Body of pancreas (tissue), 4 donors: ENCODE measurements around the gene SLC25A15. TPM values are rescaled to one million over a fixed set of nuclear protein-coding genes. Genes with fewer than 3 reads are reported as not detected.
A peak's percentile ranks its signal among the peaks of the same experiment; 100 is the strongest.

Experiments
- ATAC-seq: fragments of 150-250 bp; one replicate; pipeline ENCODE4 v1.9.1; 2016
- DNase-seq, 4 donors: peaks; one replicate each; pipeline ENCODE4 v3.0.0-alpha.2; 2019
- H3K27ac ChIP-seq, 4 donors: fragments of 200-600 bp; sonication (generic); 1 replicate in 3 of 4; 2 replicates in 1 of 4; pipeline versions ENCODE4 v1.5.1 to v1.6.1; 2016 to 2019; ENCODE audit warnings: mild to moderate bottlenecking in 1 of 4, mixed read lengths in 1 of 4, moderate library complexity in 1 of 4
- H3K27me3 ChIP-seq, 2 donors: fragments of 200-600 bp; sonication (generic); one replicate each; pipeline ENCODE4 v1.6.0; 2016; ENCODE audit warnings: mild to moderate bottlenecking in 1 of 2
- H3K36me3 ChIP-seq, 2 donors: fragments of 200-600 bp; sonication (generic); replicated peaks in 1 of 2; 2 replicates each; pipeline ENCODE4 v1.5.1; 2016; ENCODE audit warnings: low read depth in 2 of 2; ENCODE audit not compliant: insufficient read depth in 1 of 2
- H3K4me1 ChIP-seq: fragments of 200-600 bp; sonication (generic); one replicate; pipeline ENCODE4 v1.6.0; 2016
- H3K4me3 ChIP-seq, 2 donors: fragments of 200-600 bp; sonication (generic); 1 replicate in 1 of 2; 2 replicates in 1 of 2; pipeline ENCODE4 v1.5.1; 2016 to 2019
- H3K9me3 ChIP-seq, 3 donors: fragments of 200-600 bp; sonication (generic); 1 replicate in 2 of 3; 2 replicates in 1 of 3; pipeline ENCODE4 v1.5.1; 2016
- POLR2A ChIP-seq, 3 donors: fragments of 450-650 bp; IDR thresholded peaks; one replicate each; pipeline ENCODE4 v1.6.1; 2016; ENCODE audit warnings: antibody characterized with exemption in 3 of 3, mild to moderate bottlenecking in 2 of 3
- WGBS, 2 donors: methylation state at CpG; one replicate each; pipeline ENCODE4 v1.1.5; 2017; 5-methylcytosine and 5-hydroxymethylcytosine counted together
- intact Hi-C: fragments of 100-400 bp; cut with DNase I; formaldehyde crosslinking; loops from one replicate; pipeline ENCODE4 v1.15.1; 2023
- total RNA-seq, 2 donors: library from RNA; depleted of rRNA; stranded (reverse); fragments of >200 nt; gene quantifications; one replicate each; pipeline ENCODE4 v1.1.0, GENCODE V29; 2016
- TF ChIP-seq, protein P1 (sequence below), 7 experiments: fragments of 450-650 bp in 4 of 7; fragments of 200-600 bp in 3 of 7; sonication (generic) in 3 of 7; IDR thresholded peaks; one replicate each; pipeline ENCODE4 v1.5.1; 2016 to 2019; ENCODE audit warnings: antibody characterized with exemption in 7 of 7

Gene SLC25A15
- total RNA-seq, 2 donors from 2014 or later = 4.6 to 27.8 TPM

DNA sequence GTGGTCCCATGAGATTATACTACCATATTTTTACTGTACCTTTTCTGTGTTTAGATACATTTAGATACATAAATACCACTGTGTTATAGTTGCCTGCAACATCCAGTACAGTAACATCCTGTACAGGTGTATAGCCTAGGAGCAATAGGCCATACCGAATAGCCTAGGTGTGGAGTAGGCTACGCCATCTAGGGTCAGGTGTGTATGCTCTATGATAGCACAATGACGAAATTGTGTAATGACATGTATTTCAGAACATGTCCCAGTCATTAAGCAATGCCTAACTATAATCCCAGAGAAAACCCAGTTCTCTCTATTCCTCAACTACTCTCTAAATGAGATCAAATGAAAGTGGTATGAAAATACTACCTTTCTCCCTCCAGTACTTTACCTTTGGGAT is 3.9 kb downstream of the SLC25A15 start:
- TF ChIP-seq, protein P1, sequence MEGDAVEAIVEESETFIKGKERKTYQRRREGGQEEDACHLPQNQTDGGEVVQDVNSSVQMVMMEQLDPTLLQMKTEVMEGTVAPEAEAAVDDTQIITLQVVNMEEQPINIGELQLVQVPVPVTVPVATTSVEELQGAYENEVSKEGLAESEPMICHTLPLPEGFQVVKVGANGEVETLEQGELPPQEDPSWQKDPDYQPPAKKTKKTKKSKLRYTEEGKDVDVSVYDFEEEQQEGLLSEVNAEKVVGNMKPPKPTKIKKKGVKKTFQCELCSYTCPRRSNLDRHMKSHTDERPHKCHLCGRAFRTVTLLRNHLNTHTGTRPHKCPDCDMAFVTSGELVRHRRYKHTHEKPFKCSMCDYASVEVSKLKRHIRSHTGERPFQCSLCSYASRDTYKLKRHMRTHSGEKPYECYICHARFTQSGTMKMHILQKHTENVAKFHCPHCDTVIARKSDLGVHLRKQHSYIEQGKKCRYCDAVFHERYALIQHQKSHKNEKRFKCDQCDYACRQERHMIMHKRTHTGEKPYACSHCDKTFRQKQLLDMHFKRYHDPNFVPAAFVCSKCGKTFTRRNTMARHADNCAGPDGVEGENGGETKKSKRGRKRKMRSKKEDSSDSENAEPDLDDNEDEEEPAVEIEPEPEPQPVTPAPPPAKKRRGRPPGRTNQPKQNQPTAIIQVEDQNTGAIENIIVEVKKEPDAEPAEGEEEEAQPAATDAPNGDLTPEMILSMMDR (IDR thresholded peaks at IDR 0.05) = no peak
- TF ChIP-seq POLR2A (IDR thresholded peaks at IDR 0.05) = no peak
- Histone ChIP-seq H3K36me3 (no peaks in the 10 kb centered on the region), H3K9me3 (no peaks in the 10 kb centered on the region), H3K27ac (no peak overlapping the region), H3K4me1 (peaks cover 63% of the 10 kb centered on the region), H3K27me3 (no peaks in the 10 kb centered on the region), H3K4me3 (no peak overlapping the region)
- intact Hi-C loops = no loop called here
- DNase-seq = no peak
- ATAC-seq = no peak
- 84% methylated on average over 3 of the region's 3 CpGs for WGBS, 2 donors

DNA sequence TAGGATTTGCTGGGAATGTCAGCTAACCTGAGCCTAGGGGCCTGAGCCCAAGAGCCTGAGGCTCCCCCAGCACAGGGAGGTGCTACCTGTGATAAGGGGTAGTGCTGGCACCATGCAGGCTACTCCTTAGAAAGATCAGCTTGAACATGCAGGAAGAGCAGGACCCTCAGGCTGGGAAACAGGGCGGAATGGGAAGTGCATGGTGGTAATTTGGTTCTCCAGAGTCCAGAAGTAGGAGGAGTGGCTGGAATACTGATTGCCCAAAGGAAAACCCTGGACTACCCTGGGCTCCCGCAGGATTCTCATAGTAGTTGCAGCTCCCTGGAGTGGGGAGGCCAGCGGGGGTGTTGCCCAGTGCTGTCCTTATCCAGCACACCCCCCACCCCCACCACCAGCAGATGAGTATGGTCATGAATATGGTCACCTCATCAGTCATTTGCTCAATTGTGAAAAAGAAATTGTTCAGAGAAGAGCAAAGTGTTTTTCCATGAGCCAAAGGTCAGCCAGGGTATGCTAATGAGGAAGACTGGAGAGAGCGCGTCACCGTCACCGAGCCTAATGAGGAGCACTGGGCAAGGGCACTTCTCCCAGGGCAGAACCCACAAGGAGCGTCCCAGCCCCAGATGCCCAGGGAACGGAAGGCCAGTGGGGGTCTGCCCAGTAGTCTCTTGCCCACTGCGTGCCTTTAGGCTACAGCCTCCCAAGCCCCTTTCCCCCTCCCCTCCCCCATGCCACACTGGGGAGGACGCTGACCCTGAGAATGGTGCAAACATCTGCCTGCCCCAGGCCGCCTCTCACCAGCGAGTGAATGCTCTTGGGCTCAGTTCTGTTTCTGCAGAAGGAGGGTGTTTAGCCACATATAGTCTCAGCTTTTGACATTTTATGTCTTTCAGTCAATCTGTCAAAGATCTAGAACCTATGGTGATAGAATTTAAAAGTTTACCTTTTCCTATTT is 5.3 kb downstream of the SLC25A15 start:
- ATAC-seq = no peak
- Histone ChIP-seq H3K36me3 (no peaks in the 10 kb centered on the region), H3K27me3 (no peaks in the 10 kb centered on the region), H3K4me3 (no peak overlapping the region), H3K9me3 (no peaks in the 10 kb centered on the region), H3K27ac (no peak overlapping the region), H3K4me1 (peaks cover 70% of the 10 kb centered on the region)
- intact Hi-C loops = no loop called here
- WGBS, 2 donors = 77 to 97% methylated on average over 10 to 13 of the region's 13 CpGs
- TF ChIP-seq POLR2A (IDR thresholded peaks at IDR 0.05) = no peak
- TF ChIP-seq, protein P1 (IDR thresholded peaks at IDR 0.05) = no peak
- DNase-seq = peak in 1 of 4 donors; percentile 37

DNA sequence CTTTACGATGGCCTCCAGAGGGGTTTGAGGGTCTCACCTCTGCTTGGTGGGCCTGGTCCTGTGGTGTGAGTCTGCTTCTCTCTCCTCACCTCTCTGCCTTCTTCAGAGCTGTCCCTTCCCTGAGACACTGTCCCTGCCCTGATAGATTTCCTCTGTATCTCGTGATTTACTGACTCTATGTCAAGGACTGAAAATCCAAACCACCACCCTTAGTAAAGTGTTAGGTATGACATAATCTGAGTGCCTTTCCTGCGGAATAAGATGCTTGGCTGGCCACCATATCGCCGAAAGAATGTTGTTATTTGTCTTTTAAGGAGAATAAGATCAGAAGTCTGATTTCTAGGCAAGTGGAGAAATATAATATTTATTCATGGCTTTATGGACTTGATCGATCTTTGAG is 7.2 kb downstream of the SLC25A15 start:
- intact Hi-C loops = no loop called here
- peak overlapping the region in 2 of 4 donors; percentile 23 to 34 for H3K27ac ChIP-seq
- no peak for TF ChIP-seq POLR2A (IDR thresholded peaks at IDR 0.05)
- TF ChIP-seq, protein P1 (IDR thresholded peaks at IDR 0.05) = no peak
- H3K27me3 ChIP-seq = no peaks in the 10 kb centered on the region
- H3K4me1 ChIP-seq = peaks cover 77% of the 10 kb centered on the region
- no peak for DNase-seq
- H3K9me3 ChIP-seq = no peaks in the 10 kb centered on the region
- 79 to 80% methylated on average over 6 of the region's 6 CpGs for WGBS, 2 donors
- no peak for ATAC-seq
- no peak overlapping the region for H3K4me3 ChIP-seq
- H3K36me3 ChIP-seq = no peaks in the 10 kb centered on the region

DNA sequence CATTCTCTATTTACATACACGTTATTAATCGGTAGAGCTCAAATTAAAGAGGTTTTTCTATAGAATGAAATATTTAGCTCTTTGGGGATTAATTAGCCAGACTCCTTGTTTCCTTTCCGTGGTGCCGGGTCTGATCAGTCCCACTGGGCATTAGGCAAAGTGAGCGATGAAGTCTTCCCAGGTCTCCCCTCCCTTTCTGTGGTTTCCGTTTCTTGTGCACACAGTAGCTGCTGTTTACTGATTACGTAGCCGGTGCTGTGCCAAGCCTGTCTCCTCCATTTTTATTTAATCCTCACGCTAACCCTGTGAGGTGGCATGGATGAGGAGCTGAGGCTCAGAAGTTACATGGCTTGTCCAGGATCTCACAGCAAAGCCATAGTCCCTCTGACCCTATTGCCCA is 9.0 kb downstream of the SLC25A15 start:
- no peaks in the 10 kb centered on the region for H3K27me3 ChIP-seq
- H3K27ac ChIP-seq = peak overlapping the region; percentile 90 to 93 (median 92)
- H3K4me3 ChIP-seq = no peak overlapping the region
- intact Hi-C loops = no loop called here
- peak; percentile 11 to 69 (median 57) for TF ChIP-seq POLR2A (IDR thresholded peaks at IDR 0.05)
- TF ChIP-seq, protein P1 (IDR thresholded peaks at IDR 0.05) = no peak
- WGBS, 2 donors = 40 to 46% methylated on average over 9 of the region's 9 CpGs
- no peaks in the 10 kb centered on the region for H3K9me3 ChIP-seq
- ATAC-seq = peak; percentile 64
- DNase-seq = peak; percentile 74 to 88 (median 84)
- peaks cover 80% of the 10 kb centered on the region for H3K4me1 ChIP-seq
- H3K36me3 ChIP-seq = no peaks in the 10 kb centered on the region
